CD14-positive monocyte (primary cell): ENCODE results near the gene KCNMA1. TPM values are rescaled to one million over a fixed set of nuclear protein-coding genes. Genes with fewer than 3 reads are reported as not detected.

Source experiments
- DNase-seq, 3 donors: peaks; one replicate each; pipeline ENCODE4 v3.0.0-alpha.2; 2011 to 2022
- H2AFZ ChIP-seq: 2 replicates; pipeline ENCODE4 v1.6.0; 2012; ENCODE audit warnings: mild to moderate bottlenecking, low read depth, low read length, inconsistent platforms; ENCODE audit not compliant: insufficient read depth, poor library complexity, severe bottlenecking
- H3K27ac ChIP-seq, 2 donors: 1 replicate in 1 of 2; 2 replicates in 1 of 2; pipeline ENCODE4 v1.5.1; 2012 to 2013; ENCODE audit warnings: low read length in 2 of 2, control low read depth in 1 of 2, inconsistent platforms in 1 of 2, low read depth in 1 of 2, mild to moderate bottlenecking in 1 of 2
- H3K27me3 ChIP-seq, 2 donors: one replicate each; pipeline versions ENCODE4 v1.6.0 to v1.6.1; 2011 to 2013; ENCODE audit warnings: low read length in 2 of 2; ENCODE audit not compliant: control insufficient read depth in 2 of 2, insufficient read depth in 2 of 2
- H3K36me3 ChIP-seq, 2 donors: replicated peaks in 1 of 2; 1 replicate in 1 of 2; 2 replicates in 1 of 2; pipeline versions ENCODE4 v1.5.1 to v1.6.1; 2012 to 2013; ENCODE audit warnings: low read length in 2 of 2, control low read depth in 1 of 2, inconsistent platforms in 1 of 2, mild to moderate bottlenecking in 1 of 2; ENCODE audit not compliant: insufficient read depth in 2 of 2, control insufficient read depth in 1 of 2
- H3K4me1 ChIP-seq, 2 donors: 1 replicate in 1 of 2; 2 replicates in 1 of 2; pipeline versions ENCODE4 v1.5.1 to v1.6.1; 2012 to 2013; ENCODE audit warnings: low read length in 2 of 2, control low read depth in 1 of 2, inconsistent platforms in 1 of 2, mild to moderate bottlenecking in 1 of 2, moderate library complexity in 1 of 2; ENCODE audit not compliant: insufficient read depth in 2 of 2, control insufficient read depth in 1 of 2
- H3K4me2 ChIP-seq: replicated peaks from 2 replicates; pipeline ENCODE3; 2012; ENCODE audit warnings: low read length, moderate library complexity, mild to moderate bottlenecking; ENCODE audit not compliant: poor library complexity, severe bottlenecking; ENCODE audit errors: extremely low read depth
- H3K4me3 ChIP-seq, 3 experiments: fragments of 200-600 bp in 1 of 3; sonication (generic) in 1 of 3; replicated peaks in 1 of 3; 1 replicate in 2 of 3; 2 replicates in 1 of 3; pipeline ENCODE4 v1.5.1; 2011 to 2013; ENCODE audit warnings: low read length in 3 of 3, mild to moderate bottlenecking in 3 of 3, control low read depth in 2 of 3, low read depth in 2 of 3, inconsistent platforms in 1 of 3, moderate library complexity in 1 of 3
- H3K79me2 ChIP-seq: 2 replicates; pipeline ENCODE4 v1.6.0; 2012; ENCODE audit warnings: mild to moderate bottlenecking, control low read depth, inconsistent platforms, low read length, moderate library complexity; ENCODE audit not compliant: insufficient read depth
- H3K9ac ChIP-seq: 2 replicates; pipeline ENCODE4 v1.6.0; 2017; ENCODE audit warnings: low read length, mild to moderate bottlenecking; ENCODE audit not compliant: insufficient read depth, poor library complexity, severe bottlenecking
- H3K9me3 ChIP-seq, 2 donors: replicated peaks in 1 of 2; 1 replicate in 1 of 2; 2 replicates in 1 of 2; pipeline versions ENCODE4 v1.5.1 to v1.6.1; 2012 to 2013; ENCODE audit warnings: low read length in 2 of 2, control low read depth in 1 of 2; ENCODE audit not compliant: control insufficient read depth in 1 of 2, insufficient read depth in 1 of 2
- H4K20me1 ChIP-seq: 2 replicates; pipeline ENCODE4 v1.6.0; 2012; ENCODE audit warnings: mild to moderate bottlenecking, low read length, control low read depth, moderate library complexity; ENCODE audit not compliant: insufficient read depth
- H3K27ac Mint-ChIP-seq, 7 donors: one replicate each; pipeline ENCODE4 v1.8.0; 2020; ENCODE audit warnings: mild to moderate bottlenecking in 7 of 7, mixed read lengths in 7 of 7, moderate library complexity in 6 of 7, inconsistent platforms in 2 of 7
- H3K27me3 Mint-ChIP-seq, 3 donors: one replicate each; pipeline ENCODE4 v1.8.0; 2021 to 2022; ENCODE audit warnings: low read depth in 3 of 3, mild to moderate bottlenecking in 3 of 3, mixed read lengths in 3 of 3, moderate library complexity in 3 of 3, inconsistent platforms in 1 of 3
- H3K36me3 Mint-ChIP-seq, 2 donors: one replicate each; pipeline ENCODE4 v1.8.0; 2020; ENCODE audit warnings: mixed read lengths in 2 of 2, inconsistent platforms in 1 of 2, mild to moderate bottlenecking in 1 of 2
- H3K4me1 Mint-ChIP-seq: one replicate; pipeline ENCODE4 v1.8.0; 2020; ENCODE audit warnings: mild to moderate bottlenecking, mixed read lengths
- H3K4me3 Mint-ChIP-seq, 2 donors: one replicate each; pipeline ENCODE4 v1.8.0; 2020; ENCODE audit warnings: mild to moderate bottlenecking in 2 of 2, mixed read lengths in 2 of 2, moderate library complexity in 1 of 2
- H3K9me3 Mint-ChIP-seq, 7 donors: one replicate each; pipeline ENCODE4 v1.8.0; 2020 to 2022; ENCODE audit warnings: mixed read lengths in 7 of 7, mild to moderate bottlenecking in 6 of 7, moderate library complexity in 6 of 7, inconsistent platforms in 2 of 7
- WGBS: methylation state at CpG from one replicate; pipeline ENCODE4 v1.1.5; 2013; ENCODE audit warnings: missing lambda C conversion rate; ENCODE audit not compliant: insufficient coverage; 5-methylcytosine and 5-hydroxymethylcytosine counted together
- intact Hi-C, 2 donors: fragments of 100-400 bp; cut with micrococcal nuclease; formaldehyde crosslinking; loops; one replicate each; pipeline versions ENCODE4 v1.15.0 to v1.15.1; 2023
- polyA plus RNA-seq, 3 donors: library from polyadenylated mRNA; depleted of rRNA in 1 of 3; unstranded in 2 of 3; stranded (reverse) in 1 of 3; fragments of 300-500 nt in 2 of 3; fragments of >200 nt in 1 of 3; fragmentation: Illumina TruSeq in 2 of 3; gene quantifications; 1 replicate in 2 of 3; 2 replicates in 1 of 3; pipeline ENCODE4 v1.2.3, GENCODE V29; 2012 to 2021
- TF ChIP-seq, protein P1 (sequence below): fragments of 200-600 bp; IDR thresholded peaks from one replicate; pipeline ENCODE4 v1.8.0; 2022; ENCODE audit warnings: antibody characterized with exemption, mild to moderate bottlenecking

The KCNMA1 gene
- polyA plus RNA-seq, 3 donors, result 0.11 to 1.0 TPM; not detected in 1

DNA sequence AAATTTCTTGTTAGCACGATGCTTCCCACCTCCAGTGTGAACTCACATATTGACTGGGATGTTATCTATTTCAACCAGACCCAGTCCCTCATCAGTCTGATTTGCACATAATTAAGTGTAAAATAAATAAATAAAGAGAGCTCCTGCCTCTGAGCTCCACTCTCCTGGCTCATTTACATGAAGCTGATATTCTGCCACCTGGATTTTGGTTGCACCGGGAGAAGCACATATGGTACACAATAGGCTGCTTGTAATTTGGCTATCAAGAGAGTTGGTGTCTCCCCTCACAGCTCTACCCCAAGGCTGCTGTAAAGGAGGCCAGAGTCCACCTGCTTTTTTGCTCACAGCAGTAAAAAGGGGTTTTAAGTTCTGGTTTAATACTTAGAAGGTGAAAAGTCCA, 610.5 kb downstream of the KCNMA1 start:
- H3K27me3 ChIP-seq, result no peaks in the 10 kb centered on the region
- Mint-ChIP-seq H3K27ac (no peak overlapping the region), H3K4me1 (peaks cover 36% of the 10 kb centered on the region), H3K4me3 (no peak overlapping the region), H3K9me3 (no peaks in the 10 kb centered on the region), H3K36me3 (no peaks in the 10 kb centered on the region), H3K27me3 (peaks cover 0 to 3% (median 0%) of the 10 kb centered on the region in 3 donors)
- H3K4me2 ChIP-seq, result no peak overlapping the region
- no peaks in the 10 kb centered on the region for H4K20me1 ChIP-seq
- no peaks in the 10 kb centered on the region for H3K79me2 ChIP-seq
- TF ChIP-seq, protein P1, sequence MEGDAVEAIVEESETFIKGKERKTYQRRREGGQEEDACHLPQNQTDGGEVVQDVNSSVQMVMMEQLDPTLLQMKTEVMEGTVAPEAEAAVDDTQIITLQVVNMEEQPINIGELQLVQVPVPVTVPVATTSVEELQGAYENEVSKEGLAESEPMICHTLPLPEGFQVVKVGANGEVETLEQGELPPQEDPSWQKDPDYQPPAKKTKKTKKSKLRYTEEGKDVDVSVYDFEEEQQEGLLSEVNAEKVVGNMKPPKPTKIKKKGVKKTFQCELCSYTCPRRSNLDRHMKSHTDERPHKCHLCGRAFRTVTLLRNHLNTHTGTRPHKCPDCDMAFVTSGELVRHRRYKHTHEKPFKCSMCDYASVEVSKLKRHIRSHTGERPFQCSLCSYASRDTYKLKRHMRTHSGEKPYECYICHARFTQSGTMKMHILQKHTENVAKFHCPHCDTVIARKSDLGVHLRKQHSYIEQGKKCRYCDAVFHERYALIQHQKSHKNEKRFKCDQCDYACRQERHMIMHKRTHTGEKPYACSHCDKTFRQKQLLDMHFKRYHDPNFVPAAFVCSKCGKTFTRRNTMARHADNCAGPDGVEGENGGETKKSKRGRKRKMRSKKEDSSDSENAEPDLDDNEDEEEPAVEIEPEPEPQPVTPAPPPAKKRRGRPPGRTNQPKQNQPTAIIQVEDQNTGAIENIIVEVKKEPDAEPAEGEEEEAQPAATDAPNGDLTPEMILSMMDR, result no peak
- H3K27ac ChIP-seq, result no peak overlapping the region
- DNase-seq, result no peak
- H3K4me3 ChIP-seq, result no peak overlapping the region
- no peaks in the 10 kb centered on the region for H3K9me3 ChIP-seq
- H3K4me1 ChIP-seq, result peaks cover 15 to 23% of the 10 kb centered on the region in 2 donors
- no peak overlapping the region for H2AFZ ChIP-seq
- intact Hi-C loops, result loop anchor here in 1 of 2 donors (5.0 kb wide), 1 partner anchor 175 kb away; no protein-coding TSS in a partner anchor
- H3K36me3 ChIP-seq, result no peaks in the 10 kb centered on the region
- no peak overlapping the region for H3K9ac ChIP-seq
- no CpG with 5 or more reads among the region's 2 CpGs for WGBS

DNA sequence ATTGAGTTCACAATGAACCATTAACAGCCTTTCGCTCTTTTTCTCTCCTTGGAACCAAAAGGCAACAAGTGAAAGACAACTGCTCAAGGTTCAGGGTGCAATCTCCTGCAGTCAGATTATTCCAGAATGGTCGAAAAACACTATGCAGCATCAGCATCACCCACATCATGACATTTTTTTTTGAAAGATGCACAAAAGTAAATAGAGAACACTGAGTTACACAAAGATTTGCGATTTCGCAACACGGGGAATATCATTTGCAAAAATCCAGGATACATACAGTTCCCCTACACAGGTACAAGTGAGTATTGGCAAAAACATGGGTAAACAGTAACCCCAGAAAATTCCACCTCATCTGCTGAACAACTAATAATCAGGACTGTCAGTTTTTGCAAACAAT, 611.5 kb downstream of the KCNMA1 start:
- intact Hi-C loops, result loop anchor here in 1 of 2 donors (5.0 kb wide), 1 partner anchor 176 kb away; no protein-coding TSS in a partner anchor
- Histone ChIP-seq H3K4me3 (no peak overlapping the region), H3K4me1 (peaks cover 5 to 13% of the 10 kb centered on the region in 2 donors), H3K9ac (no peak overlapping the region), H3K9me3 (no peaks in the 10 kb centered on the region), H3K79me2 (no peaks in the 10 kb centered on the region), H3K27me3 (no peaks in the 10 kb centered on the region), H3K27ac (no peak overlapping the region), H3K36me3 (no peaks in the 10 kb centered on the region), H4K20me1 (no peaks in the 10 kb centered on the region), H3K4me2 (no peak overlapping the region), H2AFZ (no peak overlapping the region)
- Mint-ChIP-seq H3K9me3 (no peaks in the 10 kb centered on the region), H3K27me3 (peaks cover 0 to 4% (median 0%) of the 10 kb centered on the region in 3 donors), H3K4me3 (no peak overlapping the region), H3K4me1 (peaks cover 26% of the 10 kb centered on the region), H3K27ac (no peak overlapping the region), H3K36me3 (no peaks in the 10 kb centered on the region)
- TF ChIP-seq, protein P1, result no peak
- no peak for DNase-seq
- WGBS, result 100% methylated on average over 1 of the region's 5 CpGs
